ENCODE measurements around the gene SARS2.

The SARS2 gene

DNA sequence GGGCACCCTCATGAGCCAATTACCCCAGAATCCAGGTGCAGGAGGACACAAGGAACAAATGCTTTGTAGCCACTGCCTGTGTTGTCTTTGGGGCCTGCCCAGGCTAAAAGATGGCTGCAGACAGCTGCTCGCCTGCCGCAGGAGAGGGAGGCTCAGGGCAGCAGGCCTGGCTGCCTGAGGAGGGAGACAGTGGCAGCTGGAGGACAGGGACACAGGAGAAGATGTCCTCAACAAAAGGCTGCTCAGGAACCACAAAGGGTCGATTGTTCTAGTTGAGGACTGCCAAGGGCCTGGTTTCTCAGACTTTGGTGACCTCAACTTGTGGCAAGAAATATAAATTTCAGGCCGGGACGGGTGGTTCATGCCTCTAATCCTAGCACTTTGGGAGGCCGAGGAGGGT lies 38.8 kb downstream of the SARS2 start:
- Histone ChIP-seq H2AK5ac (ENCODE audit: low read length) (no peak overlapping the region), H3K9me3 (ENCODE audit: insufficient read depth, low read depth, low read length) (no peaks in the 10 kb centered on the region), H2BK120ac (ENCODE audit: insufficient read depth, low read length, poor library complexity) (no peak overlapping the region)

DNA sequence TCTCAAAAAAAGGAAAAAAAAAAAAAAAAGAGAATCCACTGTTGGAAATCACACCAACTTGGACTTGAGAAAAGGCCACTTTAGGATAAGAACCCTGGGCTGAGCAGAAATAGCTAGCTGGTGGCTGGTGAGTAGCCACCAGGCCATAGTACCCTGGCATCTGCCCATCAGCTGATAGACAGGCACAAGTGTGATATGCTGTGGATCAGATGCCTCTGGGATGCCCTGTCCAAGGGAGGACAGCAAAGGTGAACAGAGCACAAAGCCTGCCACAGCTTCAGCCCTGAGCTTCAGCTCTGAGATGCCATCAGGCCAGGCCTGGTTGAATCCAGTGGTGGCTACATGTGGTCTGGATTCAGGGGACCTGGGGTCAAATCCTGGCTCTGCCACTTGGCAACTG lies 39.9 kb downstream of the SARS2 start:
- no peak overlapping the region for H3K27ac ChIP-seq (ENCODE audit: low read depth, low read length)
- no peak overlapping the region for H3K14ac ChIP-seq (ENCODE audit: low read length)
- no peak overlapping the region for H2AK5ac ChIP-seq (ENCODE audit: low read length)
- H3K9me3 ChIP-seq (ENCODE audit: insufficient read depth, low read depth, low read length) = no peaks in the 10 kb centered on the region
- no peak overlapping the region for H2BK5ac ChIP-seq (ENCODE audit: low read depth, low read length, poor library complexity)
- H3K4me1 ChIP-seq (ENCODE audit: control insufficient read depth in 1 of 2, insufficient read depth in 2 of 2, low read length in 2 of 2) = no peaks in the 10 kb centered on the region
- H3K4ac ChIP-seq (ENCODE audit: low read depth, low read length) = no peak overlapping the region
- H3K79me1 ChIP-seq (ENCODE audit: low read length) = no peaks in the 10 kb centered on the region
- H4K91ac ChIP-seq (ENCODE audit: low read depth, low read length) = no peak overlapping the region
- no peaks in the 10 kb centered on the region for H3K27me3 ChIP-seq (ENCODE audit: insufficient read depth, low read length)
- H3K36me3 ChIP-seq (ENCODE audit: control insufficient read depth in 1 of 2, insufficient read depth in 2 of 2, low read length in 2 of 2) = peaks cover 7 to 10% of the 10 kb centered on the region in 2 experiments
- no peak overlapping the region for H3K9ac ChIP-seq (ENCODE audit: low read length)
- H2BK120ac ChIP-seq (ENCODE audit: insufficient read depth, low read length, poor library complexity) = no peak overlapping the region
- no peak overlapping the region for H3K18ac ChIP-seq (ENCODE audit: low read length)
- no peak overlapping the region for H2AFZ ChIP-seq (ENCODE audit: insufficient read depth, low read length, poor library complexity)
- no peak overlapping the region for H3K4me2 ChIP-seq (ENCODE audit: low read length)
- H4K8ac ChIP-seq (ENCODE audit: low read depth, low read length) = no peak overlapping the region
- H3K23ac ChIP-seq (ENCODE audit: low read length) = no peak overlapping the region
- H3K4me3 ChIP-seq (ENCODE audit: low read depth, low read length) = no peak overlapping the region
- H2BK12ac ChIP-seq (ENCODE audit: low read length) = no peak overlapping the region
- H4K12ac ChIP-seq (ENCODE audit: low read depth, low read length) = no peak overlapping the region
- no peak for DNase-seq
- H3K79me2 ChIP-seq (ENCODE audit: control insufficient read depth, insufficient read depth, low read length, poor library complexity) = no peaks in the 10 kb centered on the region

More for the DNA sequence above, 38.8 kb downstream of the SARS2 start:
- no peak overlapping the region for H3K27ac ChIP-seq (ENCODE audit: low read depth, low read length)
- H4K91ac ChIP-seq (ENCODE audit: low read depth, low read length) = no peak overlapping the region
- H4K12ac ChIP-seq (ENCODE audit: low read depth, low read length) = no peak overlapping the region
- H3K9ac ChIP-seq (ENCODE audit: low read length) = no peak overlapping the region
- no peaks in the 10 kb centered on the region for H3K79me2 ChIP-seq (ENCODE audit: control insufficient read depth, insufficient read depth, low read length, poor library complexity)
- H3K27me3 ChIP-seq (ENCODE audit: insufficient read depth, low read length) = no peaks in the 10 kb centered on the region
- H3K23ac ChIP-seq (ENCODE audit: low read length) = no peak overlapping the region
- peaks cover 7 to 10% of the 10 kb centered on the region in 2 experiments for H3K36me3 ChIP-seq (ENCODE audit: control insufficient read depth in 1 of 2, insufficient read depth in 2 of 2, low read length in 2 of 2)
- H3K4me3 ChIP-seq (ENCODE audit: low read depth, low read length) = no peak overlapping the region
- H3K14ac ChIP-seq (ENCODE audit: low read length) = no peak overlapping the region
- no peak overlapping the region for H3K4me2 ChIP-seq (ENCODE audit: low read length)
- no peaks in the 10 kb centered on the region for H3K4me1 ChIP-seq (ENCODE audit: control insufficient read depth in 1 of 2, insufficient read depth in 2 of 2, low read length in 2 of 2)
- H2BK5ac ChIP-seq (ENCODE audit: low read depth, low read length, poor library complexity) = no peak overlapping the region
- H3K4ac ChIP-seq (ENCODE audit: low read depth, low read length) = no peak overlapping the region
- H4K8ac ChIP-seq (ENCODE audit: low read depth, low read length) = no peak overlapping the region
- no peaks in the 10 kb centered on the region for H3K79me1 ChIP-seq (ENCODE audit: low read length)
- WGBS (ENCODE audit: extremely low coverage, insufficient coverage, insufficient read length) = no CpG with 5 or more reads among the region's 6 CpGs
- no peak for DNase-seq
- H2AFZ ChIP-seq (ENCODE audit: insufficient read depth, low read length, poor library complexity) = no peak overlapping the region
- no peak overlapping the region for H3K18ac ChIP-seq (ENCODE audit: low read length)
- no peak overlapping the region for H2BK12ac ChIP-seq (ENCODE audit: low read length)

DNA sequence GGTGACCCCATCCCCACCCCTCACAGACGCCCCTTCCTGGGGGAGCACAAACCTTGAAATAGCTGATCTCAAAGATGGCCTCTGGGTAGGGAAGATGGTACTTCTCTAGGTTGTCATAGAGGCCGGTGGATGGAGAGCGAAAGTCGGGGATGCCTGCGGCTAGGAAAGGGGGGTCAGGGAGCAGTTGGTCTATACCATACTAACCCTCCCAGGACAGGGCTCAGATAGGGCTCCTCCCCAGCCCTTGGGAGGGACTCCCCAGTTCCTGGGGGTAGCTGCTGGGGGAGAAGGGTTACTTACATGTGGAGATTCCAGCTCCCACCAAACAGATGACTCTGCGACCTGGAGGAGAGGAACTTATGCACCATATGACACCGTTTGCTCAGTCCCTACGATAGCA lies 40.8 kb downstream of the SARS2 start:
- H3K9ac ChIP-seq (ENCODE audit: low read length) = no peak overlapping the region

DNA sequence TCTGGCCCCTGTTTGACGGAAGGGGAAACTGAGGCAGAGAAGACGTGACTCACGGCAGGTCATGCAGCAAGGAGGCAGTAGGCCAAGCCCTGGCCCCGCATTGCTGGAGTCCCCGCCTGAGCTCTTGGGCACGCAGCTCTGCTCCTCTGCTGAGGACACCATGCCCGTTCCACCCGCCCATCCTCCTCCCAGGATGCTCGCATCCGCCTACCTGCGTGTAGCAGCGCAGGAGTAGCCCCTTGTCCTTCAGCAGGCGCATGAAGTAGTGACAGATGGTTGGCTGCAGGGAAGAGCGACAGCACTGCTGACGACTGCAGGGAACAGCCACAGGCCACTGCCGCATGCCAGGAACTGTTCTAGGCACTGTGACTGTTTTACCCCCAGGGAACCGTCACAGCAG lies 41.7 kb downstream of the SARS2 start:
- H3K36me3 ChIP-seq (ENCODE audit: control insufficient read depth in 1 of 2, insufficient read depth in 2 of 2, low read length in 2 of 2) = peaks cover 7 to 10% of the 10 kb centered on the region in 2 experiments
- no peak overlapping the region for H3K4me3 ChIP-seq (ENCODE audit: low read depth, low read length)
- WGBS (ENCODE audit: extremely low coverage, insufficient coverage, insufficient read length) = no CpG with 5 or more reads among the region's 17 CpGs
- H4K91ac ChIP-seq (ENCODE audit: low read depth, low read length) = no peak overlapping the region
- no peak overlapping the region for H3K23ac ChIP-seq (ENCODE audit: low read length)
- no peak for DNase-seq
- H3K9me3 ChIP-seq (ENCODE audit: insufficient read depth, low read depth, low read length) = no peaks in the 10 kb centered on the region
- H4K12ac ChIP-seq (ENCODE audit: low read depth, low read length) = no peak overlapping the region
- no peaks in the 10 kb centered on the region for H3K4me1 ChIP-seq (ENCODE audit: control insufficient read depth in 1 of 2, insufficient read depth in 2 of 2, low read length in 2 of 2)
- no peak overlapping the region for H2BK12ac ChIP-seq (ENCODE audit: low read length)
- no peak overlapping the region for H3K4me2 ChIP-seq (ENCODE audit: low read length)
- no peaks in the 10 kb centered on the region for H3K79me1 ChIP-seq (ENCODE audit: low read length)
- no peak overlapping the region for H3K9ac ChIP-seq (ENCODE audit: low read length)
- H3K27ac ChIP-seq (ENCODE audit: low read depth, low read length) = no peak overlapping the region
- no peaks in the 10 kb centered on the region for H3K79me2 ChIP-seq (ENCODE audit: control insufficient read depth, insufficient read depth, low read length, poor library complexity)
- no peak overlapping the region for H2AK5ac ChIP-seq (ENCODE audit: low read length)
- no peak overlapping the region for H4K8ac ChIP-seq (ENCODE audit: low read depth, low read length)
- H3K4ac ChIP-seq (ENCODE audit: low read depth, low read length) = no peak overlapping the region
- H2AFZ ChIP-seq (ENCODE audit: insufficient read depth, low read length, poor library complexity) = no peak overlapping the region
- no peak overlapping the region for H2BK120ac ChIP-seq (ENCODE audit: insufficient read depth, low read length, poor library complexity)
- H3K27me3 ChIP-seq (ENCODE audit: insufficient read depth, low read length) = no peaks in the 10 kb centered on the region
- H2BK5ac ChIP-seq (ENCODE audit: low read depth, low read length, poor library complexity) = no peak overlapping the region
- H3K14ac ChIP-seq (ENCODE audit: low read length) = no peak overlapping the region
- H3K18ac ChIP-seq (ENCODE audit: low read length) = no peak overlapping the region

More for the DNA sequence above, 40.8 kb downstream of the SARS2 start:
- no peak for DNase-seq
- Histone ChIP-seq H2BK120ac (ENCODE audit: insufficient read depth, low read length, poor library complexity) (no peak overlapping the region), H4K12ac (ENCODE audit: low read depth, low read length) (no peak overlapping the region), H3K9me3 (ENCODE audit: insufficient read depth, low read depth, low read length) (no peaks in the 10 kb centered on the region), H2AFZ (ENCODE audit: insufficient read depth, low read length, poor library complexity) (no peak overlapping the region), H3K23ac (ENCODE audit: low read length) (no peak overlapping the region), H3K79me1 (ENCODE audit: low read length) (no peaks in the 10 kb centered on the region), H2BK12ac (ENCODE audit: low read length) (no peak overlapping the region), H3K4ac (ENCODE audit: low read depth, low read length) (no peak overlapping the region), H3K36me3 (ENCODE audit: control insufficient read depth in 1 of 2, insufficient read depth in 2 of 2, low read length in 2 of 2) (peaks cover 7 to 10% of the 10 kb centered on the region in 2 experiments), H3K4me2 (ENCODE audit: low read length) (no peak overlapping the region), H2AK5ac (ENCODE audit: low read length) (no peak overlapping the region), H4K8ac (ENCODE audit: low read depth, low read length) (no peak overlapping the region), H3K18ac (ENCODE audit: low read length) (no peak overlapping the region), H4K91ac (ENCODE audit: low read depth, low read length) (no peak overlapping the region), H3K27ac (ENCODE audit: low read depth, low read length) (no peak overlapping the region), H3K14ac (ENCODE audit: low read length) (no peak overlapping the region), H3K4me3 (ENCODE audit: low read depth, low read length) (no peak overlapping the region), H2BK5ac (ENCODE audit: low read depth, low read length, poor library complexity) (no peak overlapping the region), H3K4me1 (ENCODE audit: control insufficient read depth in 1 of 2, insufficient read depth in 2 of 2, low read length in 2 of 2) (no peaks in the 10 kb centered on the region), H3K27me3 (ENCODE audit: insufficient read depth, low read length) (no peaks in the 10 kb centered on the region), H3K79me2 (ENCODE audit: control insufficient read depth, insufficient read depth, low read length, poor library complexity) (no peaks in the 10 kb centered on the region)
- no CpG with 5 or more reads among the region's 8 CpGs for WGBS (ENCODE audit: extremely low coverage, insufficient coverage, insufficient read length)

Data from trophoblast cell (in vitro differentiated cells and primary cell).